Vagina (tissue), 2 donors: Measurements from ENCODE around the gene GRAMD4.

Source experiments
- POLR2A ChIP-seq, 2 donors: fragments of 450-650 bp; IDR thresholded peaks; one replicate each; pipeline ENCODE4 v1.6.1; 2017; ENCODE audit warnings: antibody characterized with exemption in 2 of 2, mild to moderate bottlenecking in 2 of 2, moderate library complexity in 2 of 2
- POLR2AphosphoS5 ChIP-seq, 2 donors: sonication (generic); formaldehyde crosslinking; IDR thresholded peaks; one replicate each; pipeline ENCODE4 v1.9.0; 2017; ENCODE audit warnings: antibody characterized with exemption in 2 of 2, mild to moderate bottlenecking in 2 of 2, low read depth in 1 of 2; ENCODE audit not compliant: insufficient read depth in 1 of 2
- TF ChIP-seq, protein P1 (sequence below), 3 experiments: fragments of 450-650 bp in 2 of 3; fragments of 200-600 bp in 1 of 3; sonication (generic) in 1 of 3; IDR thresholded peaks; one replicate each; pipeline ENCODE4 v1.5.1; 2017 to 2019; ENCODE audit warnings: antibody characterized with exemption in 3 of 3, mild to moderate bottlenecking in 2 of 3, moderate library complexity in 2 of 3

DNA sequence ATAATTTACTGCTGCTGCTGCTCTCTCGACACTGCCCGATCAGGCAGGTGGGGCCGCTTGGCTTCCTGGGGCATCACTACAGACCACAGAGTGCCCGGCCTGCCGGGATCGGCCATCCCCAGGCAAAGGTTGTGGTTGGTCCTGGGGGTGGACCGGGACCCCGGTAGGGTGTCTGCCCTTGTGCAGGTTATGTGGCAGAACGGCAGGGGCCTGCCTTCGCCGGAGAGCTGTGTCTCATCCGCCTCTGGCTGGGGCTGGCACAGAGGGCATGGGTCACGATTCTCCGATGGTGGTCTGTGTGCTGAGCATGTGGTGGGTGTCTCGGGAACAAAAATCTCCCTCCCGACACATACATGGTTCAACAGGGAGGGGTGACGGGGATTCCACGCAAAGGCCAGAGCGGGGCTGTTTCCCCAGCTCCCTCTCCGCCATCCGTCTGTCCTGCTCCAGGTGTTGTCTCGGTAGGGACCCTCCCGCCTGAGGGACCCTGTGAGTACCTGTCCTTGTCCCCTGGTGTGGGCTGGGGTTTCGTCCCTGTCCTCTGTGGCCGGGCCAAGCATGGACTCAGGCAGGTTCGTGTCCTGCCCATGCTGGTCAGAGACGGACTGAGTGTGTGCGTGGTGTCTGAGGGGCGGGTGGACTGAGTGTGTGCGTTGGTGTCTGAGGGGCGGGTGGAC is 7.8 kb downstream of the GRAMD4 start:
- TF ChIP-seq POLR2A (IDR thresholded peaks at IDR 0.05) (no peak), POLR2AphosphoS5 (IDR thresholded peaks at IDR 0.05; ENCODE audit: insufficient read depth in 1 of 2, low read depth in 1 of 2) (no peak)
- TF ChIP-seq, protein P1, sequence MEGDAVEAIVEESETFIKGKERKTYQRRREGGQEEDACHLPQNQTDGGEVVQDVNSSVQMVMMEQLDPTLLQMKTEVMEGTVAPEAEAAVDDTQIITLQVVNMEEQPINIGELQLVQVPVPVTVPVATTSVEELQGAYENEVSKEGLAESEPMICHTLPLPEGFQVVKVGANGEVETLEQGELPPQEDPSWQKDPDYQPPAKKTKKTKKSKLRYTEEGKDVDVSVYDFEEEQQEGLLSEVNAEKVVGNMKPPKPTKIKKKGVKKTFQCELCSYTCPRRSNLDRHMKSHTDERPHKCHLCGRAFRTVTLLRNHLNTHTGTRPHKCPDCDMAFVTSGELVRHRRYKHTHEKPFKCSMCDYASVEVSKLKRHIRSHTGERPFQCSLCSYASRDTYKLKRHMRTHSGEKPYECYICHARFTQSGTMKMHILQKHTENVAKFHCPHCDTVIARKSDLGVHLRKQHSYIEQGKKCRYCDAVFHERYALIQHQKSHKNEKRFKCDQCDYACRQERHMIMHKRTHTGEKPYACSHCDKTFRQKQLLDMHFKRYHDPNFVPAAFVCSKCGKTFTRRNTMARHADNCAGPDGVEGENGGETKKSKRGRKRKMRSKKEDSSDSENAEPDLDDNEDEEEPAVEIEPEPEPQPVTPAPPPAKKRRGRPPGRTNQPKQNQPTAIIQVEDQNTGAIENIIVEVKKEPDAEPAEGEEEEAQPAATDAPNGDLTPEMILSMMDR (IDR thresholded peaks at IDR 0.05): no peak
